DND-41 (cell line): ENCODE results near the gene MTREX.

Source experiments
- ATAC-seq: fragments of 200-7000 bp; cut with Tn5 transposase; 3 replicates; pipeline ENCODE4 v1.9.1; 2021; ENCODE audit warnings: low read depth; ENCODE audit not compliant: insufficient read depth
- DNase-seq: peaks from one replicate; pipeline ENCODE4 v3.0.0-alpha.2; 2020
- H2AFZ ChIP-seq: 2 replicates; pipeline ENCODE4 v1.6.0; 2012; ENCODE audit warnings: low read depth, low read length
- H3K27ac ChIP-seq: 2 replicates; pipeline ENCODE4 v1.5.1; 2012; ENCODE audit warnings: low read length, inconsistent platforms
- H3K27me3 ChIP-seq: fragments of 200-600 bp; sonication (generic); 2 replicates; pipeline ENCODE4 v1.6.0; 2012; ENCODE audit warnings: low read length, mild to moderate bottlenecking, inconsistent platforms; ENCODE audit not compliant: insufficient read depth, poor library complexity
- H3K36me3 ChIP-seq: 2 replicates; pipeline ENCODE4 v1.5.1; 2012; ENCODE audit warnings: low read length, inconsistent platforms; ENCODE audit not compliant: insufficient read depth
- H3K4me1 ChIP-seq: 2 replicates; pipeline ENCODE4 v1.5.1; 2012; ENCODE audit warnings: mild to moderate bottlenecking, low read length; ENCODE audit not compliant: insufficient read depth
- H3K4me2 ChIP-seq: 2 replicates; pipeline ENCODE4 v1.6.0; 2012; ENCODE audit warnings: mild to moderate bottlenecking, moderate library complexity, low read length, inconsistent platforms; ENCODE audit not compliant: insufficient read depth
- H3K4me3 ChIP-seq, 2 experiments: fragments of 200-600 bp in 1 of 2; shearing (Covaris generic) in 1 of 2; 2 replicates each; pipeline ENCODE4 v1.5.1; 2012 to 2016; ENCODE audit warnings: inconsistent platforms in 2 of 2, low read length in 2 of 2, mild to moderate bottlenecking in 2 of 2, low read depth in 1 of 2, moderate library complexity in 1 of 2
- H3K79me2 ChIP-seq: 2 replicates; pipeline ENCODE4 v1.6.0; 2012; ENCODE audit warnings: low read length, inconsistent platforms; ENCODE audit not compliant: insufficient read depth
- H3K9ac ChIP-seq: 2 replicates; pipeline ENCODE4 v1.6.0; 2012; ENCODE audit warnings: low read depth, mild to moderate bottlenecking, inconsistent platforms, low read length, moderate library complexity
- H3K9me3 ChIP-seq: 2 replicates; pipeline ENCODE4 v1.5.1; 2012; ENCODE audit warnings: low read length, moderate library complexity, mild to moderate bottlenecking, inconsistent platforms; ENCODE audit not compliant: insufficient read depth, severe bottlenecking
- H4K20me1 ChIP-seq: 2 replicates; pipeline ENCODE4 v1.6.0; 2012; ENCODE audit warnings: low read length; ENCODE audit not compliant: insufficient read depth
- EZH2 ChIP-seq: IDR thresholded peaks from 3 replicates; pipeline ENCODE4 v1.6.1; 2012; ENCODE audit warnings: borderline replicate concordance, low read depth, mild to moderate bottlenecking, moderate library complexity, low read length, inconsistent platforms; ENCODE audit not compliant: severe bottlenecking
- TF ChIP-seq, protein P1 (sequence below): IDR thresholded peaks from 2 replicates; pipeline ENCODE4 v1.5.1; 2012; ENCODE audit warnings: borderline replicate concordance, low read length, moderate library complexity, mild to moderate bottlenecking; ENCODE audit not compliant: poor library complexity, severe bottlenecking; ENCODE audit errors: extremely low read depth

Gene MTREX

DNA sequence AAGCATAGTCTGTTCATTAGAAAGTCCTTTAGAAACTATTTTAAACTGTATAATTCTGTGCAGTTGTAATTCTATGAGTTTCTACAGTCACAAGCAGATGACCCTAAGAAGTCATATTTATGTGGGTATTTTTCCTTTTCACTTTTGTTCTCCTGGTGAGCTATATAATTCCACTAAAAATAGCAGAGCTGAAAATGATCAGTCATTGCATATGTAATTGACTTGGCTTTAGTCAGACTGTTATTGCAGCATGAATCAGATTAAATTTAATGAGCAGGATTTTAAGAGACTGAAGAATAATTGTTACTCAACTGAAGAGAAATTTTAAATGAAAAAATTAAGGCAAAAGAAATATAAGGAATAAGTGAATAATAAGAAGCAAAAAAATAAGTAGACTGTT lies 108.5 kb downstream of the MTREX start:
- DNase-seq (no peak), ATAC-seq (no peak)
- Histone ChIP-seq H3K27me3 (no peaks in the 10 kb centered on the region), H3K9me3 (no peaks in the 10 kb centered on the region), H3K9ac (no peak overlapping the region), H2AFZ (no peak overlapping the region), H4K20me1 (no peaks in the 10 kb centered on the region), H3K4me2 (no peak overlapping the region), H3K27ac (no peak overlapping the region), H3K4me3 (no peak overlapping the region), H3K4me1 (no peaks in the 10 kb centered on the region), H3K79me2 (no peaks in the 10 kb centered on the region), H3K36me3 (peaks cover 69% of the 10 kb centered on the region)
- TF ChIP-seq, protein P1, sequence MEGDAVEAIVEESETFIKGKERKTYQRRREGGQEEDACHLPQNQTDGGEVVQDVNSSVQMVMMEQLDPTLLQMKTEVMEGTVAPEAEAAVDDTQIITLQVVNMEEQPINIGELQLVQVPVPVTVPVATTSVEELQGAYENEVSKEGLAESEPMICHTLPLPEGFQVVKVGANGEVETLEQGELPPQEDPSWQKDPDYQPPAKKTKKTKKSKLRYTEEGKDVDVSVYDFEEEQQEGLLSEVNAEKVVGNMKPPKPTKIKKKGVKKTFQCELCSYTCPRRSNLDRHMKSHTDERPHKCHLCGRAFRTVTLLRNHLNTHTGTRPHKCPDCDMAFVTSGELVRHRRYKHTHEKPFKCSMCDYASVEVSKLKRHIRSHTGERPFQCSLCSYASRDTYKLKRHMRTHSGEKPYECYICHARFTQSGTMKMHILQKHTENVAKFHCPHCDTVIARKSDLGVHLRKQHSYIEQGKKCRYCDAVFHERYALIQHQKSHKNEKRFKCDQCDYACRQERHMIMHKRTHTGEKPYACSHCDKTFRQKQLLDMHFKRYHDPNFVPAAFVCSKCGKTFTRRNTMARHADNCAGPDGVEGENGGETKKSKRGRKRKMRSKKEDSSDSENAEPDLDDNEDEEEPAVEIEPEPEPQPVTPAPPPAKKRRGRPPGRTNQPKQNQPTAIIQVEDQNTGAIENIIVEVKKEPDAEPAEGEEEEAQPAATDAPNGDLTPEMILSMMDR, result no peak
- no peak for TF ChIP-seq EZH2

DNA sequence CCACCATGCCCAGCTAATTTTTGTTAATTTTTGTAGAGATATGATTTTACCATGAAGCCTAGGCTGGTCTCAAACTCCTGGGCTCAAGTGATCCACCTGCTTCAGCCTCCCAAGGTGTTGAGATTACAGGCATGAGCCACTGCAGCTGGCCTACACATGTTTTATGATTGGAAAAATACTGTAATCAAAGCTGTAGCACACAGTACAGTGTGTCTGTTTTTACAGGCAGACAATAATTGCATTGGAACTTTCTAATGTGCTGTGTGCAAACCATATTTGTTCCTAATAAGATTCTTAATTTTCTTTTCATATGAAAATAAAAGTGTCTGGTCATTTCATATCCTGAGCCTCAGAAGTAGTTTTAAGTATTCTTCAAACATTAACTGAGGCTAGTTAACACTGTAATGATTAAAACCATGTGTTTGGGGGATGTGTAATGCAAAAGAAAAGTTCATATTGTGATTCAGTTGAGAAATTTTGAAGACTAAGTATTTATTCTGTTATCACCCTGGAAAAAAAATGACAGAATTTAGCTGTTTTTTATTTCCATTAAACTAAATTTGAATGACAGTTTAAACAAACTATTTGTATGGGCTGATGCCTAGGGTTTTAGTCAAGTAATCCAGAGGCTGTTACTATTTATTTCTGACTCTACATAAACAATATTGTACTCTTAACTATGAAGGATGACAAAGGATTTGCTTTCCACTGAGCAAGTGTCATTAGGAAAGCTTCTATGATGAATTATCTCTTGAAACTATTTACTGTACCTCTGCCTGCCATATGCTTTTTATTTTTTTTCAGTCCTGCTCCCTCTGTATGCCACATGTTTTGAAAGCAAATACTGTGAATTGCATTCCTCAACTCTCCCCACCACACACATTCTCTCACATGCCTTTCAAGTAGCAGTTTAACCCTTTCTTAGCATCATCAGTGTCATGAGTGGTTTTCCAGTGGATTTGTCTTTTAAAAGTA lies 111.5 kb downstream of the MTREX start:
- Histone ChIP-seq H3K27ac (no peak overlapping the region), H3K4me1 (no peaks in the 10 kb centered on the region), H3K9me3 (no peaks in the 10 kb centered on the region), H3K79me2 (no peaks in the 10 kb centered on the region), H3K36me3 (peaks cover 76% of the 10 kb centered on the region), H4K20me1 (no peaks in the 10 kb centered on the region), H2AFZ (no peak overlapping the region), H3K4me2 (no peak overlapping the region), H3K27me3 (no peaks in the 10 kb centered on the region), H3K4me3 (no peak overlapping the region), H3K9ac (no peak overlapping the region)
- ATAC-seq, result no peak
- TF ChIP-seq, protein P1, result no peak
- no peak for TF ChIP-seq EZH2
- DNase-seq, result no peak

DNA sequence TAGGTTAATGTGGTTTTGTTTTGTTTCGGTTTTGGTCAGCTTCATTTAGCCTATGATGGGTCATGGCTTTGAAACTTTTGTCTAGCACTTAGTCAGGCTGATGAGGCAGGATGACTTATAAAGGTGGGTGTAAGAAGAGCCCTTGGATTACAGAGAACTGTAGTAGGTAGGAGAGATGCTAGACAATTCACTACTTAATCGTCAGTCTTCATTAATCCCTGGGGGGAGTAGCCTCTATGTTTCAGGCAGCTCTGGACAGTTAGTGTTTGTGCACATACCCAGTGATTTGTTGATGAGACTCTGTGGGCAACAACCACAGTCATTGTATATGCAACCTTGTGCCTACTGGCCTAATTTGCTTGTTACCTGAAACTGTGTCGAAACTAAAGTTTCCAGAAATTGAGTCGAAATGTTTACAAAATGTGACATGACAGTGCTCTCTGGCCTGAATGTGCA lies 113.3 kb downstream of the MTREX start:
- H3K4me2 ChIP-seq, result no peak overlapping the region
- no peak overlapping the region for H3K27ac ChIP-seq
- H3K4me1 ChIP-seq, result no peaks in the 10 kb centered on the region
- ATAC-seq, result no peak
- H3K9ac ChIP-seq, result no peak overlapping the region
- no peak for DNase-seq
- H3K4me3 ChIP-seq, result no peak overlapping the region
- H3K36me3 ChIP-seq, result peaks cover 75% of the 10 kb centered on the region
- TF ChIP-seq EZH2, result no peak
- TF ChIP-seq, protein P1, result no peak
- no peak overlapping the region for H2AFZ ChIP-seq
- no peaks in the 10 kb centered on the region for H3K79me2 ChIP-seq
- no peaks in the 10 kb centered on the region for H3K9me3 ChIP-seq
- no peaks in the 10 kb centered on the region for H3K27me3 ChIP-seq
- H4K20me1 ChIP-seq, result no peaks in the 10 kb centered on the region
